Neural progenitor cell (in vitro differentiated cells): ENCODE results near the gene GOLGA3.

ENCODE experiments used
- CTCF ChIP-seq: fragments of 200-600 bp; sonication (generic); IDR thresholded peaks from 2 replicates; pipeline ENCODE4 v1.5.1; 2017; ENCODE audit warnings: antibody characterized with exemption, mild to moderate bottlenecking
- EZH2 ChIP-seq: fragments of 200-600 bp; sonication (generic); IDR thresholded peaks from 2 replicates; pipeline ENCODE4 v1.6.1; 2017; ENCODE audit warnings: antibody characterized with exemption, mild to moderate bottlenecking, moderate library complexity

DNA sequence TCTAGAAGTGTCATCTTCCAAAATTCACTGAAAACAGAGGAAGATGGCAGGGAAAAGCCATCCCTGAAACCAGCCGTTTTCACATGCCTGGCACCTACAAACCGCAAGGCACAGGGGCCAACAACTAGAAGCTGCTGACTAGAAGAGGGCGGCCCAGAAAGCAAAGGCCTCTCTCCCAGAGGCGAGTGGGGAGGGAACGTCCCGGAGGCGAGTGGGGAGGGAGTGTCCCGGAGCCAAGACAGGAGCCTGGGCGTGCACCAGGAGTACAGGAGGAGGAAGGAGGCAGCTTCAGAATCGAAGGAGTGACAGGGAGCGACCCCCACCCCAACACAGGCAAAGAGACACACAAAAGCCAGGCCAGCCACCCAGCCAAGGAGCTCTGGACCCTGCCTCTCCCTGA is 88.0 kb downstream of the GOLGA3 start:
- TF ChIP-seq CTCF (no peak), EZH2 (no peak)
